ENCODE results near the gene GIN1. TPM values are rescaled to one million over a fixed set of nuclear protein-coding genes. Genes with fewer than 3 reads are reported as not detected.

Gene GIN1
- total RNA-seq, 1 experiment from 2014 or later = 5.7 TPM

DNA sequence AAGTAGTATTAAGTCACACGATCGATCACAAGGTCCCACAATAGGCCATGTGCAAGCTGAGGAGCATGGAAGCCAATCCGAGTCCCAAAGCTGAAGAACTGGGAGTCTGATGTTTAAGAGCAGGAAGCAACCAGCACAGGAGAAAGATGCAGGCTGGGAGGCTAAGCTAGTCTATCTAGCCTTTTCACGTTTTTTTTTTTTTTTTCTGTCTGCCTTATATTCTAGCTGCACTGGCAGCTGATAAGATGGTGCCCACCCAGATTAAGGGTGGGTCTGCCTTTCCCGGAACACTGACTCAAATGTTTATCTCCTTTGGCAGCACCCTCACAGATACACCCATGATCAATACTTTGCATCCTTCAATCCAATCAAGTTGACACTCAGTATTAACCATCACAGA lies 6.6 kb upstream of the GIN1 start:
- Mint-ChIP-seq H3K36me3 (no peaks in the 10 kb centered on the region), H3K27me3 (ENCODE audit: low read depth) (no peaks in the 10 kb centered on the region), H3K9me3 (no peaks in the 10 kb centered on the region), H3K27ac (no peak overlapping the region), H3K4me3 (no peak overlapping the region), H3K4me1 (peaks cover 10% of the 10 kb centered on the region)
- TF ChIP-seq, protein P1, sequence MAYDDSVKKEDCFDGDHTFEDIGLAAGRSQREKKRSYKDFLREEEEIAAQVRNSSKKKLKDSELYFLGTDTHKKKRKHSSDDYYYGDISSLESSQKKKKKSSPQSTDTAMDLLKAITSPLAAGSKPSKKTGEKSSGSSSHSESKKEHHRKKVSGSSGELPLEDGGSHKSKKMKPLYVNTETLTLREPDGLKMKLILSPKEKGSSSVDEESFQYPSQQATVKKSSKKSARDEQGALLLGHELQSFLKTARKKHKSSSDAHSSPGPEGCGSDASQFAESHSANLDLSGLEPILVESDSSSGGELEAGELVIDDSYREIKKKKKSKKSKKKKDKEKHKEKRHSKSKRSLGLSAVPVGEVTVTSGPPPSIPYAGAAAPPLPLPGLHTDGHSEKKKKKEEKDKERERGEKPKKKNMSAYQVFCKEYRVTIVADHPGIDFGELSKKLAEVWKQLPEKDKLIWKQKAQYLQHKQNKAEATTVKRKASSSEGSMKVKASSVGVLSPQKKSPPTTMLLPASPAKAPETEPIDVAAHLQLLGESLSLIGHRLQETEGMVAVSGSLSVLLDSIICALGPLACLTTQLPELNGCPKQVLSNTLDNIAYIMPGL (CRISPR knock-in tag; IDR thresholded peaks at IDR 0.05) = no peak
- TF ChIP-seq, protein P2, sequence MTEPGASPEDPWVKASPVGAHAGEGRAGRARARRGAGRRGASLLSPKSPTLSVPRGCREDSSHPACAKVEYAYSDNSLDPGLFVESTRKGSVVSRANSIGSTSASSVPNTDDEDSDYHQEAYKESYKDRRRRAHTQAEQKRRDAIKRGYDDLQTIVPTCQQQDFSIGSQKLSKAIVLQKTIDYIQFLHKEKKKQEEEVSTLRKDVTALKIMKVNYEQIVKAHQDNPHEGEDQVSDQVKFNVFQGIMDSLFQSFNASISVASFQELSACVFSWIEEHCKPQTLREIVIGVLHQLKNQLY (CRISPR knock-in tag; IDR thresholded peaks at IDR 0.05) = no peak
- no peak for TF ChIP-seq KAT7 (CRISPR knock-in tag; IDR thresholded peaks at IDR 0.05; ENCODE audit: borderline replicate concordance)
- DNase-seq (ENCODE audit: low spot score) (no peak), ATAC-seq (no peak)
- ChIA-PET POLR2A (no interaction called here), CTCF (interaction anchor here (1.0 to 1.4 kb wide), 2 partner anchors 13 to 95 kb away, joined by 3 to 7 read pairs; no protein-coding TSS in a partner anchor)

DNA sequence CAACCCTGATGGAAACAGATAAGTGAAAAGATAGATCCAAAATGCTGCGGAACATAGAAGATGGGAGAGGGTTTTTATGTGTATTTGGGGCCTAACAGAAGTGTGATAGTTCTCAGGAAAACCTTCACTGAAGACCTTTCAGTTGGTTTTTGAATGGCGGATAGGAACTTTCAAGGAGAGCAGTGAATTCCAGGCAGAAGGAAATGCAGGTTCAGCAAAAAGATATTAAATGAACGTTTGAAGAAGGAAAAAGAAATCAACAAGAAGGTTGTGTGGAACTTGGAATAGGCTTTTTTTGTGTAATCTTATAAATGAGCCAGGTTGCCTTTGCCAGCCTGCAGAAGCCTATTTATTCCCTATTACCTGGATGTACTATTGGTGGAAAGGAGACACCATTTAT lies 2.3 kb upstream of the GIN1 start:
- Mint-ChIP-seq H3K27ac (no peak overlapping the region), H3K9me3 (no peaks in the 10 kb centered on the region), H3K36me3 (no peaks in the 10 kb centered on the region), H3K27me3 (ENCODE audit: low read depth) (no peaks in the 10 kb centered on the region), H3K4me3 (peak overlapping the region; percentile 98; the same call in 1 of the 2 replicates), H3K4me1 (peaks cover 26% of the 10 kb centered on the region)
- DNase-seq (ENCODE audit: low spot score) = no peak
- CTCF ChIA-PET = no interaction called here
- TF ChIP-seq HMGA2 (CRISPR knock-in tag; IDR thresholded peaks at IDR 0.05) (no peak), NR3C1 (CRISPR knock-in tag; conservative IDR thresholded peaks at IDR 0.05; ENCODE audit: low read depth) (no peak), NFYB (CRISPR knock-in tag; conservative IDR thresholded peaks at IDR 0.05; ENCODE audit: low read depth) (no peak), RORB (CRISPR knock-in tag; IDR thresholded peaks at IDR 0.05) (no peak)
- TF ChIP-seq, protein P3, sequence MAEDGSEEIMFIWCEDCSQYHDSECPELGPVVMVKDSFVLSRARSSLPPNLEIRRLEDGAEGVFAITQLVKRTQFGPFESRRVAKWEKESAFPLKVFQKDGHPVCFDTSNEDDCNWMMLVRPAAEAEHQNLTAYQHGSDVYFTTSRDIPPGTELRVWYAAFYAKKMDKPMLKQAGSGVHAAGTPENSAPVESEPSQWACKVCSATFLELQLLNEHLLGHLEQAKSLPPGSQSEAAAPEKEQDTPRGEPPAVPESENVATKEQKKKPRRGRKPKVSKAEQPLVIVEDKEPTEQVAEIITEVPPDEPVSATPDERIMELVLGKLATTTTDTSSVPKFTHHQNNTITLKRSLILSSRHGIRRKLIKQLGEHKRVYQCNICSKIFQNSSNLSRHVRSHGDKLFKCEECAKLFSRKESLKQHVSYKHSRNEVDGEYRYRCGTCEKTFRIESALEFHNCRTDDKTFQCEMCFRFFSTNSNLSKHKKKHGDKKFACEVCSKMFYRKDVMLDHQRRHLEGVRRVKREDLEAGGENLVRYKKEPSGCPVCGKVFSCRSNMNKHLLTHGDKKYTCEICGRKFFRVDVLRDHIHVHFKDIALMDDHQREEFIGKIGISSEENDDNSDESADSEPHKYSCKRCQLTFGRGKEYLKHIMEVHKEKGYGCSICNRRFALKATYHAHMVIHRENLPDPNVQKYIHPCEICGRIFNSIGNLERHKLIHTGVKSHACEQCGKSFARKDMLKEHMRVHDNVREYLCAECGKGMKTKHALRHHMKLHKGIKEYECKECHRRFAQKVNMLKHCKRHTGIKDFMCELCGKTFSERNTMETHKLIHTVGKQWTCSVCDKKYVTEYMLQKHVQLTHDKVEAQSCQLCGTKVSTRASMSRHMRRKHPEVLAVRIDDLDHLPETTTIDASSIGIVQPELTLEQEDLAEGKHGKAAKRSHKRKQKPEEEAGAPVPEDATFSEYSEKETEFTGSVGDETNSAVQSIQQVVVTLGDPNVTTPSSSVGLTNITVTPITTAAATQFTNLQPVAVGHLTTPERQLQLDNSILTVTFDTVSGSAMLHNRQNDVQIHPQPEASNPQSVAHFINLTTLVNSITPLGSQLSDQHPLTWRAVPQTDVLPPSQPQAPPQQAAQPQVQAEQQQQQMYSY (CRISPR knock-in tag; IDR thresholded peaks at IDR 0.05) = no peak
- POLR2A ChIA-PET = no interaction called here
- no peak for ATAC-seq

DNA sequence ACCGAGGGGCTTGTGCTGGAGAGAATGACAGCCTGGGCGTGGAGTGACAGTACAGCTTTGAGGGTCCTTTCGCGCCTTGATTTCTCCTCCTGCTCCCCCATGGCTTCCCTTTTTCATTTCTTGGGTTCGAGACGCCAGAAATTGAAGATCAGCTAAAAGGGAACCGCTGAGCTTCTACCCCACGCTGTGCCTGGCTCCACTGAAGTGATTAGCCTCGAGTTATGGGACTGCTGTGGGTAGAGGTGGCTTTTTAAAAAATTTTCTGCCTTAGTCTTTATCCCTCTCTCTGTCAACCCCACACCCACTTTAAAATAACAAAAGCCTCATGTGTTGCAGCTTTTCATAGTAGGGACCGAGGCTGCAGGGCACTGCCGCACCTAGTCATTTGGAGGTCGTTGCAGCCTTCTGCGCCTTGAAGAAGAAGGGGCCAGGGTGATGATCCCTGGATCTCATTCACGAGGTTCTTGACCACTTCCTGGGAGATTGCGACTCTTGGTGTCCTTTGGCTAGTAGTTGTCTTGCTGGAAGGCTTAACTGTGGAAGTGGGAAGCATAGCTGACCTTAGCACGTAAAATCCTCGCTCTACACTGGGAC lies 766 bp upstream of the GIN1 start:
- ATAC-seq (peak; percentile 2), DNase-seq (ENCODE audit: low spot score) (no peak)
- H3K4me3 Mint-ChIP-seq = peak overlapping the region; percentile 98
- POLR2A ChIA-PET = interaction anchor here (0.6 to 2.1 kb wide), 7 partner anchors 12 to 621 kb away, joined by 3 to 15 read pairs (median 3); partner anchors contain the start of gene MACIR
- H3K27ac Mint-ChIP-seq = peak overlapping the region; percentile 100
- no peaks in the 10 kb centered on the region for H3K9me3 Mint-ChIP-seq
- peaks cover 26% of the 10 kb centered on the region for H3K4me1 Mint-ChIP-seq
- CTCF ChIA-PET = interaction anchor here (0.5 to 1.8 kb wide), 6 partner anchors 19 to 439 kb away, joined by 3 to 13 read pairs (median 6); partner anchors contain the start of gene MACIR
- H3K27me3 Mint-ChIP-seq (ENCODE audit: low read depth) = no peaks in the 10 kb centered on the region
- TF ChIP-seq NR3C1 (CRISPR knock-in tag; conservative IDR thresholded peaks at IDR 0.05; ENCODE audit: low read depth) (no peak), FOXK1 (CRISPR knock-in tag; IDR thresholded peaks at IDR 0.05) (0 out of 2 replicates have a peak, but pooled peaks have one; percentile 5)
- no peaks in the 10 kb centered on the region for H3K36me3 Mint-ChIP-seq

DNA sequence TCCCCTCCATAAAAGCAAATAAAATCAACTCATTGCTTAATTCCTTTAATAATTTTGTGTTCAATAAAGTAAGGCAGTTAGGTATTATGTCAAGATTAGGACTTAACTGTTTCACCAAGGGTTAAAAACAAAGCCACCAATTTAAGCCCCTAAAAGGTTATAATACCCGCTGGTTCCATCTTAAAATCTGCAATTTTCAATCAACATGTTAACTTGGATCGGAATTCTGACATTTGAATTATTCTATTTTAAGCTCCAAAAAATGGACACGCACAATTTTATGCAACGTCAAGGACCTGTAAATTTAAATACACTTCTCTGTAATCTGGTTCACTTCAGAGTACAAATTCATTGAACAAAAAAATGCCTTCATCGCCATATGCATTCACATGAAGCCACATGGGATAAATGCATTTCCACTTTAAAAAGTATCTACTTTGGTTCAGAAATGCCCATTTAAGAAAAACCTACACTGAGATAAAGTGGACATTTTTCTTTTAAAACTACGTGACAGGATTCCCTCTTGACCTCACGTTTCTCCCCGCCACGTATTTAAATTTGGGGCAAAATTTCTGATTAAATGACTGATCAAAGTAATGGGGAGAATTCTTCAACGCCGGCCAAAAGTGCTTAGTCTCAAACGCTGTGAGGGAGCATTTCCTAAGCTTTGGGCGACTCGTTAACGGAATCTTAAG lies 721 bp downstream of the GIN1 start:
- H3K4me1 Mint-ChIP-seq = peaks cover 26% of the 10 kb centered on the region
- H3K4me3 Mint-ChIP-seq = peak overlapping the region; percentile 98
- POLR2A ChIA-PET = interaction anchor here (0.8 to 2.1 kb wide), 6 partner anchors 10 to 438 kb away, joined by 3 to 15 read pairs (median 4); partner anchors contain the start of genes MACIR and PAM
- CTCF ChIA-PET = interaction anchor here (0.7 to 1.8 kb wide), 3 partner anchors 20 to 142 kb away, joined by 3 to 13 read pairs (median 3); no protein-coding TSS in a partner anchor
- H3K27me3 Mint-ChIP-seq (ENCODE audit: low read depth) = no peaks in the 10 kb centered on the region
- no peak for ATAC-seq
- no peaks in the 10 kb centered on the region for H3K9me3 Mint-ChIP-seq
- H3K36me3 Mint-ChIP-seq = no peaks in the 10 kb centered on the region
- DNase-seq (ENCODE audit: low spot score) = no peak
- peak overlapping the region; percentile 100 for H3K27ac Mint-ChIP-seq
- TF ChIP-seq SMAD3 (CRISPR knock-in tag; IDR thresholded peaks at IDR 0.05; ENCODE audit: borderline replicate concordance) = no peak
- TF ChIP-seq, protein P4, sequence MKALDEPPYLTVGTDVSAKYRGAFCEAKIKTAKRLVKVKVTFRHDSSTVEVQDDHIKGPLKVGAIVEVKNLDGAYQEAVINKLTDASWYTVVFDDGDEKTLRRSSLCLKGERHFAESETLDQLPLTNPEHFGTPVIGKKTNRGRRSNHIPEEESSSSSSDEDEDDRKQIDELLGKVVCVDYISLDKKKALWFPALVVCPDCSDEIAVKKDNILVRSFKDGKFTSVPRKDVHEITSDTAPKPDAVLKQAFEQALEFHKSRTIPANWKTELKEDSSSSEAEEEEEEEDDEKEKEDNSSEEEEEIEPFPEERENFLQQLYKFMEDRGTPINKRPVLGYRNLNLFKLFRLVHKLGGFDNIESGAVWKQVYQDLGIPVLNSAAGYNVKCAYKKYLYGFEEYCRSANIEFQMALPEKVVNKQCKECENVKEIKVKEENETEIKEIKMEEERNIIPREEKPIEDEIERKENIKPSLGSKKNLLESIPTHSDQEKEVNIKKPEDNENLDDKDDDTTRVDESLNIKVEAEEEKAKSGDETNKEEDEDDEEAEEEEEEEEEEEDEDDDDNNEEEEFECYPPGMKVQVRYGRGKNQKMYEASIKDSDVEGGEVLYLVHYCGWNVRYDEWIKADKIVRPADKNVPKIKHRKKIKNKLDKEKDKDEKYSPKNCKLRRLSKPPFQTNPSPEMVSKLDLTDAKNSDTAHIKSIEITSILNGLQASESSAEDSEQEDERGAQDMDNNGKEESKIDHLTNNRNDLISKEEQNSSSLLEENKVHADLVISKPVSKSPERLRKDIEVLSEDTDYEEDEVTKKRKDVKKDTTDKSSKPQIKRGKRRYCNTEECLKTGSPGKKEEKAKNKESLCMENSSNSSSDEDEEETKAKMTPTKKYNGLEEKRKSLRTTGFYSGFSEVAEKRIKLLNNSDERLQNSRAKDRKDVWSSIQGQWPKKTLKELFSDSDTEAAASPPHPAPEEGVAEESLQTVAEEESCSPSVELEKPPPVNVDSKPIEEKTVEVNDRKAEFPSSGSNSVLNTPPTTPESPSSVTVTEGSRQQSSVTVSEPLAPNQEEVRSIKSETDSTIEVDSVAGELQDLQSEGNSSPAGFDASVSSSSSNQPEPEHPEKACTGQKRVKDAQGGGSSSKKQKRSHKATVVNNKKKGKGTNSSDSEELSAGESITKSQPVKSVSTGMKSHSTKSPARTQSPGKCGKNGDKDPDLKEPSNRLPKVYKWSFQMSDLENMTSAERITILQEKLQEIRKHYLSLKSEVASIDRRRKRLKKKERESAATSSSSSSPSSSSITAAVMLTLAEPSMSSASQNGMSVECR (CRISPR knock-in tag; IDR thresholded peaks at IDR 0.05; ENCODE audit: borderline replicate concordance) = no peak
- no peak for TF ChIP-seq FOXK1 (CRISPR knock-in tag; IDR thresholded peaks at IDR 0.05)
- TF ChIP-seq IRF2 (CRISPR knock-in tag; IDR thresholded peaks at IDR 0.05; ENCODE audit: borderline replicate concordance, low read depth) = no peak
- TF ChIP-seq TEAD1 (CRISPR knock-in tag; IDR thresholded peaks at IDR 0.05) = no peak
- TF ChIP-seq, protein P5, sequence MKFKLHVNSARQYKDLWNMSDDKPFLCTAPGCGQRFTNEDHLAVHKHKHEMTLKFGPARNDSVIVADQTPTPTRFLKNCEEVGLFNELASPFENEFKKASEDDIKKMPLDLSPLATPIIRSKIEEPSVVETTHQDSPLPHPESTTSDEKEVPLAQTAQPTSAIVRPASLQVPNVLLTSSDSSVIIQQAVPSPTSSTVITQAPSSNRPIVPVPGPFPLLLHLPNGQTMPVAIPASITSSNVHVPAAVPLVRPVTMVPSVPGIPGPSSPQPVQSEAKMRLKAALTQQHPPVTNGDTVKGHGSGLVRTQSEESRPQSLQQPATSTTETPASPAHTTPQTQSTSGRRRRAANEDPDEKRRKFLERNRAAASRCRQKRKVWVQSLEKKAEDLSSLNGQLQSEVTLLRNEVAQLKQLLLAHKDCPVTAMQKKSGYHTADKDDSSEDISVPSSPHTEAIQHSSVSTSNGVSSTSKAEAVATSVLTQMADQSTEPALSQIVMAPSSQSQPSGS (CRISPR knock-in tag; IDR thresholded peaks at IDR 0.05; ENCODE audit: borderline replicate concordance, low read depth) = no peak
